ENCODE results near the gene SLCO1A2.

DNA sequence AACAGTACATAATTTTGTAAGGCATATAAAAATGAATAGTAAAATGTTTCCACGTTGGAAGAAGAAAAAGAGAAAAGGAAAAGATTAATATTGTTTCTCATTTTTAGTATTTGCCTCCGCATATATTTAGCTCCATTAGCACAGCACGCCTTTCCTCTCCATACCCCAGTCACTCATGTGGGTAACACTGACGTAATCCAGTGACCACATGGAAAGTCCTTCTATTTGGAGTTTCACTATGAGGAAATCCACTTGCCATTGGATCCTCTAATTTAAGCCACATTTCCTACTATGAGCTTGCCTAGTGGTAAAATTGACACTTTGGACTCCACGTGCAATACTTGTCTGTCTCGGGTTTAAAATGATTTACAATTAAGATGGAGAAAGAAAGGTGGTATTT lies 5.7 kb upstream of the SLCO1A2 start:
- TF ChIP-seq, protein P1, sequence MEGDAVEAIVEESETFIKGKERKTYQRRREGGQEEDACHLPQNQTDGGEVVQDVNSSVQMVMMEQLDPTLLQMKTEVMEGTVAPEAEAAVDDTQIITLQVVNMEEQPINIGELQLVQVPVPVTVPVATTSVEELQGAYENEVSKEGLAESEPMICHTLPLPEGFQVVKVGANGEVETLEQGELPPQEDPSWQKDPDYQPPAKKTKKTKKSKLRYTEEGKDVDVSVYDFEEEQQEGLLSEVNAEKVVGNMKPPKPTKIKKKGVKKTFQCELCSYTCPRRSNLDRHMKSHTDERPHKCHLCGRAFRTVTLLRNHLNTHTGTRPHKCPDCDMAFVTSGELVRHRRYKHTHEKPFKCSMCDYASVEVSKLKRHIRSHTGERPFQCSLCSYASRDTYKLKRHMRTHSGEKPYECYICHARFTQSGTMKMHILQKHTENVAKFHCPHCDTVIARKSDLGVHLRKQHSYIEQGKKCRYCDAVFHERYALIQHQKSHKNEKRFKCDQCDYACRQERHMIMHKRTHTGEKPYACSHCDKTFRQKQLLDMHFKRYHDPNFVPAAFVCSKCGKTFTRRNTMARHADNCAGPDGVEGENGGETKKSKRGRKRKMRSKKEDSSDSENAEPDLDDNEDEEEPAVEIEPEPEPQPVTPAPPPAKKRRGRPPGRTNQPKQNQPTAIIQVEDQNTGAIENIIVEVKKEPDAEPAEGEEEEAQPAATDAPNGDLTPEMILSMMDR (IDR thresholded peaks at IDR 0.05; ENCODE audit: borderline replicate concordance, extremely low read depth, low read length, poor library complexity, severe bottlenecking): no peak
- TF ChIP-seq EZH2 (IDR thresholded peaks at IDR 0.05; ENCODE audit: borderline replicate concordance, low read depth, low read length, severe bottlenecking): no peak

Data from DND-41 (cell line).